ENCODE data around the gene CPEB2. TPM values are rescaled to one million over a fixed set of nuclear protein-coding genes. Genes with fewer than 3 reads are reported as not detected.

The CPEB2 gene
- total and polyA plus RNA-seq, 9 of the 15 experiments (the other 6 are each of a cell fraction or from before 2014, with no cell fraction given): 0.39 to 3.0 (median 1.4) TPM

- DNase-seq (ENCODE audit: extremely low read depth in 1 of 4, low spot score in 3 of 4) (no peak), FAIRE-seq (no peak), ATAC-seq (no peak)
- H3K4me3 ChIP-seq: no peak overlapping the region
- H3K27me3 ChIP-seq (ENCODE audit: control insufficient read depth in 2 of 2, insufficient read depth in 2 of 2, low read length in 2 of 2): no peaks in the 10 kb centered on the region
- no peaks in the 10 kb centered on the region for H3K9me3 ChIP-seq (replicated peaks; ENCODE audit: control insufficient read depth, insufficient read depth, low read depth, low read length)
- H3K27ac ChIP-seq (ENCODE audit: extremely low read depth, low read depth, low read length): no peak overlapping the region
- no peaks in the 10 kb centered on the region for H3K79me2 ChIP-seq (ENCODE audit: control insufficient read depth, insufficient read depth, low read length)
- no peak overlapping the region for H3K4me2 ChIP-seq (ENCODE audit: insufficient read depth, low read length)
- H3K9ac ChIP-seq (ENCODE audit: insufficient read depth in 1 of 2, low read depth in 2 of 2, low read length in 2 of 2): no peak overlapping the region
- 22% methylated on average over 3 of the region's 3 CpGs for WGBS (ENCODE audit: insufficient coverage, low coverage, missing lambda C conversion rate)
- TF ChIP-seq BCLAF1 (IDR thresholded peaks at IDR 0.05; ENCODE audit: borderline replicate concordance in 1 of 2, control insufficient read depth in 1 of 2, low read depth in 2 of 2, low read length in 1 of 2): no peak
- TF ChIP-seq HEY1 (CRISPR knock-in tag; IDR thresholded peaks at IDR 0.05; ENCODE audit: borderline replicate concordance): no peak
- no peak for TF ChIP-seq MEF2A (IDR thresholded peaks at IDR 0.05; ENCODE audit: control insufficient read depth, low read depth, low read length)
- TF ChIP-seq RBM15 (IDR thresholded peaks at IDR 0.05; ENCODE audit: insufficient read depth, low read length): no peak
- no peak for TF ChIP-seq SIX5 (IDR thresholded peaks at IDR 0.05; ENCODE audit: borderline replicate concordance in 1 of 2, insufficient read depth in 1 of 2, low read depth in 1 of 2, low read length in 2 of 2)
- no peak for TF ChIP-seq ZNF586 (CRISPR knock-in tag; conservative IDR thresholded peaks at IDR 0.05)
- intact Hi-C loops (cut with micrococcal nuclease): no loop called here
- no peaks in the 10 kb centered on the region for H3K9me1 ChIP-seq (ENCODE audit: control insufficient read depth, insufficient read depth, low read length)
- H4K20me1 ChIP-seq (replicated peaks; ENCODE audit: control insufficient read depth, insufficient read depth, low read length): no peaks in the 10 kb centered on the region
- no peaks in the 10 kb centered on the region for H3K4me1 ChIP-seq (replicated peaks in 1 of 2; ENCODE audit: control insufficient read depth in 2 of 2, insufficient read depth in 2 of 2, low read length in 2 of 2)
- in situ Hi-C loops (cut with MboI): no loop called here
- no peaks in the 10 kb centered on the region for H3K36me3 ChIP-seq (ENCODE audit: control insufficient read depth, insufficient read depth, low read length)
- ChIA-PET POLR2A (interaction anchor here (1.0 to 1.2 kb wide), 2 partner anchors 12 to 13 kb away, joined by 3 read pairs; no protein-coding TSS in a partner anchor), CTCF (ENCODE audit: low intra/inter-chr PET ratio) (no interaction called here)
- H2AFZ ChIP-seq (ENCODE audit: low read depth, low read length): no peak overlapping the region
- BruUV-seq (replicated peaks): no TSS peak
These were observed 115.1 kb downstream of the CPEB2 start for GRCh38 chr4:15117270-15117946.
